ENCODE results near the gene TCEA2.

DNA sequence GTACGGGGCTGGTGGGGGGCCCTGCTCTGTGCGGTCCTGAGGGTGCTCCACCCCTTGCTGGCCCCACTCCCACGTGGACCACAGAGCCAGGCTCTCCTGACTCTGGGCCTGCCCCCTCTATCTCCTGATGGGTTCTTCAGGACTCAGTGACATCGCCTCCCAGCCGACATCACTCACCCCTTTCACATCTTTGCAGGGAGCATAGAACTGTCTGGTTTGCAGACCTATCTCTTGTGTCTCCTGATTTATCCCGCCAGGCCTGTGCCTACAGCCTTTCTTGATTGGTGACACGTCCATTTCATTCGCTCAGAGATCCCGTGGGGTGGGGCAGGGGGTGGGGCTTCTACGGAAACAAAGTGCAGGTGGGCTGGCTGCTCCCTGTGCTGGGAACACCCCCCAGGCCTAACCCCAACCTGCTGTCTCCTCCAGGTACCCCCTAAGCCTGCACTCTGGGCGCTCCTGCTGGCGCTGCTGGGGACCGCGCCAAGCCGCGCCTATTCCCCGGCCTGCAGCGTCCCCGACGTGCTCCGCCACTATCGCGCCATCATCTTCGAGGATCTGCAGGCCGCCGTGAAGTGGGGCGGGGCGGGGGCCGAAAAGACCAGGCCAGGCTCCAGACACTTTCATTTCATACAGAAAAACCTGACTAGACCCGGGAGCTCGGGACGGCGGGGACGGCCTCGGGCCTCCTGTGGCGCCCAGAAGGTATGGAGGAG is 25.3 kb upstream of the TCEA2 start:
- TF ChIP-seq, protein P1, sequence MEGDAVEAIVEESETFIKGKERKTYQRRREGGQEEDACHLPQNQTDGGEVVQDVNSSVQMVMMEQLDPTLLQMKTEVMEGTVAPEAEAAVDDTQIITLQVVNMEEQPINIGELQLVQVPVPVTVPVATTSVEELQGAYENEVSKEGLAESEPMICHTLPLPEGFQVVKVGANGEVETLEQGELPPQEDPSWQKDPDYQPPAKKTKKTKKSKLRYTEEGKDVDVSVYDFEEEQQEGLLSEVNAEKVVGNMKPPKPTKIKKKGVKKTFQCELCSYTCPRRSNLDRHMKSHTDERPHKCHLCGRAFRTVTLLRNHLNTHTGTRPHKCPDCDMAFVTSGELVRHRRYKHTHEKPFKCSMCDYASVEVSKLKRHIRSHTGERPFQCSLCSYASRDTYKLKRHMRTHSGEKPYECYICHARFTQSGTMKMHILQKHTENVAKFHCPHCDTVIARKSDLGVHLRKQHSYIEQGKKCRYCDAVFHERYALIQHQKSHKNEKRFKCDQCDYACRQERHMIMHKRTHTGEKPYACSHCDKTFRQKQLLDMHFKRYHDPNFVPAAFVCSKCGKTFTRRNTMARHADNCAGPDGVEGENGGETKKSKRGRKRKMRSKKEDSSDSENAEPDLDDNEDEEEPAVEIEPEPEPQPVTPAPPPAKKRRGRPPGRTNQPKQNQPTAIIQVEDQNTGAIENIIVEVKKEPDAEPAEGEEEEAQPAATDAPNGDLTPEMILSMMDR (IDR thresholded peaks at IDR 0.05) = no peak
- TF ChIP-seq POLR2A (IDR thresholded peaks at IDR 0.05) = no peak
